Upper lobe of left lung (tissue), 6 donors: Measurements from ENCODE around the gene RCC1. TPM values are rescaled to one million over a fixed set of nuclear protein-coding genes. Genes with fewer than 3 reads are reported as not detected.
"Not testable (repeated sequence)": the region's sequence is repeated elsewhere in the genome, so short reads cannot be mapped to it uniquely, and the experiment has no call there.

Experiments
- ATAC-seq, 2 donors: fragments of 200-7000 bp; cut with Tn5 transposase; one replicate each; pipeline ENCODE4 v1.9.1; 2022; ENCODE audit warnings: mild to moderate bottlenecking in 2 of 2, moderate library complexity in 2 of 2; ENCODE audit not compliant: low FRiP score in 2 of 2
- DNase-seq, 2 donors: peaks; one replicate each; pipeline ENCODE4 v3.0.0-alpha.2; 2019 to 2020
- H3K27ac ChIP-seq, 4 donors: fragments of 200-600 bp; sonication (generic); one replicate each; pipeline ENCODE4 v1.5.1; 2016 to 2019
- H3K27me3 ChIP-seq, 4 donors: fragments of 200-600 bp; sonication (generic); one replicate each; pipeline ENCODE4 v1.5.1; 2017 to 2019
- H3K36me3 ChIP-seq, 4 donors: fragments of 200-600 bp; sonication (generic); one replicate each; pipeline ENCODE4 v1.5.1; 2016 to 2019
- H3K4me1 ChIP-seq, 4 donors: fragments of 200-600 bp; sonication (generic); one replicate each; pipeline ENCODE4 v1.5.1; 2018 to 2019
- H3K4me3 ChIP-seq, 4 donors: fragments of 200-600 bp; sonication (generic); one replicate each; pipeline ENCODE4 v1.5.1; 2017 to 2019; ENCODE audit warnings: mild to moderate bottlenecking in 2 of 4, moderate library complexity in 1 of 4
- H3K9me3 ChIP-seq, 4 donors: fragments of 200-600 bp; sonication (generic); one replicate each; pipeline ENCODE4 v1.5.1; 2018 to 2019
- CTCF ChIP-seq, 6 experiments: fragments of 450-650 bp in 4 of 6; fragments of 200-600 bp in 2 of 6; sonication (generic) in 2 of 6; IDR thresholded peaks; one replicate each; pipeline ENCODE4 v1.5.1; 2016 to 2019; ENCODE audit warnings: antibody characterized with exemption in 6 of 6
- EP300 ChIP-seq, 4 donors: sonication (generic); formaldehyde crosslinking; IDR thresholded peaks; one replicate each; pipeline ENCODE4 v1.5.1; 2017; ENCODE audit warnings: antibody characterized with exemption in 4 of 4, control low read depth in 2 of 4
- POLR2A ChIP-seq, 4 donors: fragments of 450-650 bp; IDR thresholded peaks; one replicate each; pipeline ENCODE4 v1.5.1; 2016 to 2017; ENCODE audit warnings: antibody characterized with exemption in 4 of 4, mild to moderate bottlenecking in 2 of 4
- POLR2AphosphoS5 ChIP-seq, 2 donors: sonication (generic); formaldehyde crosslinking; IDR thresholded peaks; one replicate each; pipeline ENCODE4 v1.5.1; 2017; ENCODE audit warnings: antibody characterized with exemption in 2 of 2
- WGBS, 2 donors: methylation state at CpG; one replicate each; pipeline ENCODE4 v1.1.5; 2017 to 2018; 5-methylcytosine and 5-hydroxymethylcytosine counted together
- total RNA-seq, 6 donors: library from RNA; depleted of rRNA in 4 of 6; stranded (reverse); fragments of >200 nt in 4 of 6; gene quantifications; one replicate each; pipeline versions ENCODE4 v1.1.0 to v1.2.1, GENCODE V29; 2016 to 2021
- donor health status: DM: no; HTN: no; CAD: no; lungs with moderate emphysema.
- donor health status: DM: no; HTN: yes; CAD: no; lungs with severe emphysema.

The RCC1 gene
- total RNA-seq, 6 donors from 2014 or later = 17.6 to 32.7 (median 20.1) TPM

GRCh38 chr1:28510273-28510969, 4.6 kb downstream of the RCC1 start:
- WGBS, 2 donors = 64 to 65% methylated on average over 8 of the region's 8 CpGs
- TF ChIP-seq POLR2A (IDR thresholded peaks at IDR 0.05) (peak in 1 of 4 donors; percentile 6), EP300 (IDR thresholded peaks at IDR 0.05) (no peak), POLR2AphosphoS5 (IDR thresholded peaks at IDR 0.05) (no peak), CTCF (IDR thresholded peaks at IDR 0.05) (no peak)
- peaks cover 29 to 78% (median 52%) of the 10 kb centered on the region in 4 donors for H3K36me3 ChIP-seq

DNA sequence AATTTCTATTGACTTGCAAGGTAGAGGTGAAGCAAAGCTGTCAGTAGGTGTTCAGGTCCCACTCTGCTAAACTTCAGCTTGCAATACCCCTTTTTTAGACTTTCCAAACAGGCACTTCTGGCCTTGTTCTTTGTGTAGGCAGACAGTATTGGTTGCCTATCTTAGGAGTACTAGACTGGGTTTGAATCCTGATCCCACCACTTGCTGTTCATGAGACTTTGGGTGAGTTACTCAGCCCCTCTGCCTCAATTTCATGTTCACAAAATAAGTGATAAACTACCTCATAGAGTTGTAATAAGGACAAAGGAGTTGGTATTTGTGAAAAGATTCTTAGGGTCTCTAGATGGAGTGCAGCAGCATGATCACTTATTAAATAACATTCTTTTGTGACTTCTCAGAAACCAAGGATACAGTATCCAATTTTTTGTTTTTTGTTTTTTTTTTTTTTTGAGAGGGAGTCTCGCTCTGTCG, 5.2 kb downstream of the RCC1 start:
- DNase-seq (no peak), ATAC-seq (no peak)
- peak overlapping the region in 1 of 4 donors; percentile 93 for H3K4me3 ChIP-seq
- peaks cover 29 to 81% (median 52%) of the 10 kb centered on the region in 4 donors for H3K36me3 ChIP-seq
- no peaks in the 10 kb centered on the region for H3K27me3 ChIP-seq
- no peaks in the 10 kb centered on the region for H3K9me3 ChIP-seq
- WGBS, 2 donors = 95% methylated on average over 2 of the region's 2 CpGs
- peak overlapping the region in 2 of 4 donors; percentile 68 to 90 for H3K27ac ChIP-seq
- TF ChIP-seq POLR2A (IDR thresholded peaks at IDR 0.05) (no peak), CTCF (IDR thresholded peaks at IDR 0.05) (no peak), EP300 (IDR thresholded peaks at IDR 0.05) (no peak), POLR2AphosphoS5 (IDR thresholded peaks at IDR 0.05) (no peak)
- peaks cover 40 to 68% (median 52%) of the 10 kb centered on the region in 4 donors for H3K4me1 ChIP-seq

More at GRCh38 chr1:28510273-28510969, 4.6 kb downstream of the RCC1 start:
- no peaks in the 10 kb centered on the region for H3K9me3 ChIP-seq
- H3K4me3 ChIP-seq = peak overlapping the region in 1 of 4 donors; percentile 93
- ATAC-seq (no peak), DNase-seq (no peak)
- peak overlapping the region; percentile 38 to 90 (median 76) for H3K27ac ChIP-seq
- H3K27me3 ChIP-seq = no peaks in the 10 kb centered on the region
- H3K4me1 ChIP-seq = peaks cover 40 to 68% (median 52%) of the 10 kb centered on the region in 4 donors

- H3K27ac ChIP-seq = no peak overlapping the region
- peaks cover 40 to 63% (median 48%) of the 10 kb centered on the region in 4 donors for H3K4me1 ChIP-seq
- H3K9me3 ChIP-seq = no peaks in the 10 kb centered on the region
- H3K36me3 ChIP-seq = peaks cover 29 to 81% (median 52%) of the 10 kb centered on the region in 4 donors
- DNase-seq (no peak), ATAC-seq (no peak)
- WGBS, 2 donors = 87% methylated on average over 7 of the region's 7 CpGs
- TF ChIP-seq CTCF (IDR thresholded peaks at IDR 0.05) (no peak), EP300 (IDR thresholded peaks at IDR 0.05) (no peak), POLR2A (IDR thresholded peaks at IDR 0.05) (no peak), POLR2AphosphoS5 (IDR thresholded peaks at IDR 0.05) (no peak)
- peak overlapping the region in 1 of 4 donors; percentile 93 for H3K4me3 ChIP-seq
- H3K27me3 ChIP-seq = no peaks in the 10 kb centered on the region
These were observed 6.3 kb downstream of the RCC1 start for GRCh38 chr1:28512058-28512611.

DNA sequence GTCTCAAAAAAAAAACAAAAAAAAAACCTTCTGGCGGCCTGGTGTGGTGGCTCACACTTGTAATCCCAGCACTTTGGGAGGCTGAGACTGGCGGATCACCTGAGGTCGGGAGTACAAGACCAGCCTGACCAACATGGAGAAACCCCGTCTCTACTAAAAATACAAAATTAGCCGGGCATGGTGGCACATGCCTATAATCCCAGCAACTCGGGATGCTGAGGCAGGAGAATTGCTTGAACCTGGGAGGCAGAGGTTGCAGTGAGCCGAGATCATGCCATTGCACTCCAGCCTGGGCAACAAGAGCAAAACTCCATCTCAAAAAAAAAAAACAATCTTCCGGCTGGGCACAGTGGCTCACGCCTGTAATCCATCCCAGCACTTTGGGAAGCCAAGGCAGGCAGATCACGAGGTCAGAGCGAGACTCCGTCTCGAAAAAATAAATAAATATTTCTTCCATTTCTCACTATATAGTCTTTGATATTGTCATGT, 8.6 kb downstream of the RCC1 start:
- DNase-seq, H3K27ac ChIP-seq, ATAC-seq, H3K9me3 ChIP-seq, H3K4me3 ChIP-seq, H3K27me3 ChIP-seq: not testable (repeated sequence)
- 92 to 94% methylated on average over 13 of the region's 13 CpGs for WGBS, 2 donors
- H3K4me1 ChIP-seq = peaks cover 34 to 56% (median 39%) of the 10 kb centered on the region in 4 donors
- peaks cover 27 to 62% (median 49%) of the 10 kb centered on the region in 4 donors for H3K36me3 ChIP-seq

- Histone ChIP-seq H3K27ac (no peak overlapping the region), H3K27me3 (no peaks in the 10 kb centered on the region), H3K36me3 (peaks cover 7 to 41% (median 29%) of the 10 kb centered on the region in 4 donors), H3K9me3 (no peaks in the 10 kb centered on the region), H3K4me1 (peaks cover 19 to 35% (median 23%) of the 10 kb centered on the region in 4 donors), H3K4me3 (no peak overlapping the region)
- ATAC-seq (no peak), DNase-seq (no peak)
- 89 to 94% methylated on average over 1 of the region's 1 CpG for WGBS, 2 donors
- TF ChIP-seq POLR2AphosphoS5 (IDR thresholded peaks at IDR 0.05) = no peak
- no peak for TF ChIP-seq POLR2A (IDR thresholded peaks at IDR 0.05)
- TF ChIP-seq CTCF (IDR thresholded peaks at IDR 0.05) = no peak
- no peak for TF ChIP-seq EP300 (IDR thresholded peaks at IDR 0.05)
These were observed 10.7 kb downstream of the RCC1 start for GRCh38 chr1:28516518-28516956.
